GM21390 (cell line): ENCODE results near the gene THAP11.
"Not testable (repeated sequence)": the region's sequence is repeated elsewhere in the genome, so short reads cannot be mapped to it uniquely, and the experiment has no call there.

ENCODE experiments used
- ATAC-seq: cut with Tn5 transposase; IDR thresholded peaks from one replicate; pipeline ENCODE4 v1.9.1; 2021; ENCODE audit not compliant: unreplicated experiment

Gene THAP11

GRCh38 chr16:67834242-67834614 is 7.9 kb upstream of the THAP11 start:
- no peak for ATAC-seq

- not testable (repeated sequence) for ATAC-seq
Observed at GRCh38 chr16:67837190-67837589, 4.9 kb upstream of the THAP11 start.

- no peak for ATAC-seq
Observed at GRCh38 chr16:67837811-67838210, 4.3 kb upstream of the THAP11 start.

- no peak for ATAC-seq
Observed at GRCh38 chr16:67841198-67841815, 813 bp upstream of the THAP11 start.

- peak; percentile 10 for ATAC-seq
Observed at GRCh38 chr16:67842509-67843342, 606 bp downstream of the THAP11 start.

GRCh38 chr16:67843343-67843765 is 1.2 kb downstream of the THAP11 start:
- ATAC-seq, result no peak

- ATAC-seq, result no peak
Observed at GRCh38 chr16:67844497-67844896, 2.4 kb downstream of the THAP11 start.

GRCh38 chr16:67845291-67846062 is 3.4 kb downstream of the THAP11 start:
- no peak for ATAC-seq

GRCh38 chr16:67846063-67846319 is 3.9 kb downstream of the THAP11 start:
- ATAC-seq, result no peak

- peak; percentile 55 for ATAC-seq
Observed at GRCh38 chr16:67846320-67847063, 4.4 kb downstream of the THAP11 start, which contains the start of gene NUTF2. NUTF2 (plus strand) TSS chr16:67846933; CDS start chr16:67865131, 18,198 bp downstream.

GRCh38 chr16:67847064-67847861 is 5.1 kb downstream of the THAP11 start, which contains the start of gene CENPT:
CENPT (minus strand) TSS chr16:67847693; CDS start chr16:67833859, 13,834 bp downstream.
- ATAC-seq, result peak; percentile 40

- ATAC-seq, result no peak
Observed at GRCh38 chr16:67848118-67848517, 6.0 kb downstream of the THAP11 start.

- ATAC-seq, result no peak
Observed at GRCh38 chr16:67853670-67854069, 11.6 kb downstream of the THAP11 start.

- no peak for ATAC-seq
Observed at GRCh38 chr16:67855789-67856188, 13.7 kb downstream of the THAP11 start.

GRCh38 chr16:67856927-67857546 is 14.9 kb downstream of the THAP11 start:
- ATAC-seq, result no peak

GRCh38 chr16:67857547-67858233 is 15.6 kb downstream of the THAP11 start:
- no peak for ATAC-seq

- no peak for ATAC-seq
Observed at GRCh38 chr16:67858500-67858899, 16.4 kb downstream of the THAP11 start.

- no peak for ATAC-seq
Observed at GRCh38 chr16:67860589-67861398, 18.7 kb downstream of the THAP11 start.
